Measurements from ENCODE around the gene BBX. TPM values are rescaled to one million over a fixed set of nuclear protein-coding genes. Genes with fewer than 3 reads are reported as not detected.

BBX gene
- total and polyA plus RNA-seq, 2 donors from 2014 or later = 8.1 to 85.8 TPM

- H3K4me3 ChIP-seq (ENCODE audit: low read length in 3 of 3) = peak overlapping the region; percentile 54 to 77 (median 66)
- H3K27ac ChIP-seq (ENCODE audit: low read depth in 2 of 2, low read length in 2 of 2) = peak overlapping the region; percentile 63 to 86
- peaks cover 0 to 13% (median 2%) of the 10 kb centered on the region in 3 donors for H3K4me1 ChIP-seq (ENCODE audit: control insufficient read depth in 2 of 3, insufficient read depth in 2 of 3, low read depth in 1 of 3, low read length in 3 of 3)
- no peaks in the 10 kb centered on the region for H3K27me3 ChIP-seq (ENCODE audit: control insufficient read depth, insufficient read depth, low read length)
- peak; percentile 51 to 81 (median 64) for DNase-seq
- H3K9ac ChIP-seq (ENCODE audit: low read length in 3 of 3) = peak overlapping the region; percentile 11 to 64 (median 52)
- no peaks in the 10 kb centered on the region for H3K36me3 ChIP-seq (ENCODE audit: control insufficient read depth in 2 of 3, insufficient read depth in 3 of 3, low read length in 3 of 3)
- intact Hi-C loops (cut with DNase I) = no loop called here
- peaks cover 0 to 9% (median 0%) of the 10 kb centered on the region in 3 donors for H3K9me3 ChIP-seq (ENCODE audit: control insufficient read depth in 2 of 3, insufficient read depth in 1 of 3, low read length in 3 of 3)
- TF ChIP-seq CTCF (IDR thresholded peaks at IDR 0.05; ENCODE audit: borderline replicate concordance, extremely low read depth, insufficient read depth) = no peak
- FAIRE-seq = peak; percentile 32
These were observed 76.4 kb downstream of the BBX start for GRCh38 chr3:107598926-107599771.

- H3K27ac ChIP-seq (ENCODE audit: low read depth in 2 of 2, low read length in 2 of 2) = peak overlapping the region; percentile 63 to 86
- intact Hi-C loops (cut with DNase I) = no loop called here
- no peak for FAIRE-seq
- H3K36me3 ChIP-seq (ENCODE audit: control insufficient read depth in 2 of 3, insufficient read depth in 3 of 3, low read length in 3 of 3) = no peaks in the 10 kb centered on the region
- H3K4me3 ChIP-seq (ENCODE audit: low read length in 3 of 3) = peak overlapping the region; percentile 54 to 77 (median 66)
- H3K27me3 ChIP-seq (ENCODE audit: control insufficient read depth, insufficient read depth, low read length) = no peaks in the 10 kb centered on the region
- H3K9me3 ChIP-seq (ENCODE audit: control insufficient read depth in 2 of 3, insufficient read depth in 1 of 3, low read length in 3 of 3) = peaks cover 0 to 9% (median 0%) of the 10 kb centered on the region in 3 donors
- peak overlapping the region; percentile 11 to 64 (median 52) for H3K9ac ChIP-seq (ENCODE audit: low read length in 3 of 3)
- TF ChIP-seq CTCF (IDR thresholded peaks at IDR 0.05; ENCODE audit: borderline replicate concordance, extremely low read depth, insufficient read depth) = no peak
- peak in 1 of 5 donors; percentile 34 for DNase-seq
- peaks cover 0 to 13% (median 2%) of the 10 kb centered on the region in 3 donors for H3K4me1 ChIP-seq (ENCODE audit: control insufficient read depth in 2 of 3, insufficient read depth in 2 of 3, low read depth in 1 of 3, low read length in 3 of 3)
These were observed 77.0 kb downstream of the BBX start for GRCh38 chr3:107599772-107600145.

GRCh38 chr3:107600780-107601179 is 78.0 kb downstream of the BBX start:
- Histone ChIP-seq H3K9me3 (ENCODE audit: control insufficient read depth in 2 of 3, insufficient read depth in 1 of 3, low read length in 3 of 3) (peaks cover 0 to 9% (median 0%) of the 10 kb centered on the region in 3 donors), H3K4me3 (ENCODE audit: low read length in 3 of 3) (no peak overlapping the region), H3K36me3 (ENCODE audit: control insufficient read depth in 2 of 3, insufficient read depth in 3 of 3, low read length in 3 of 3) (no peaks in the 10 kb centered on the region), H3K9ac (ENCODE audit: low read length in 3 of 3) (no peak overlapping the region), H3K4me1 (ENCODE audit: control insufficient read depth in 2 of 3, insufficient read depth in 2 of 3, low read depth in 1 of 3, low read length in 3 of 3) (peaks cover 0 to 13% (median 2%) of the 10 kb centered on the region in 3 donors), H3K27ac (ENCODE audit: low read depth in 2 of 2, low read length in 2 of 2) (no peak overlapping the region), H3K27me3 (ENCODE audit: control insufficient read depth, insufficient read depth, low read length) (no peaks in the 10 kb centered on the region)
- no peak for FAIRE-seq
- DNase-seq = no peak
- intact Hi-C loops (cut with DNase I) = no loop called here
- no peak for TF ChIP-seq CTCF (IDR thresholded peaks at IDR 0.05; ENCODE audit: borderline replicate concordance, extremely low read depth, insufficient read depth)

Measured in kidney (tissue), 14 donors.